Natural killer cell (primary cell): ENCODE data around the gene SKAP1. TPM values are rescaled to one million over a fixed set of nuclear protein-coding genes. Genes with fewer than 3 reads are reported as not detected.

Experiments used
- ATAC-seq, 3 donors: fragments of 150-1000 bp in 2 of 3; fragments of 200-7000 bp in 1 of 3; cut with Tn5 transposase; 1 replicate in 1 of 3; 2 replicates in 2 of 3; pipeline ENCODE4 v1.10.0; 2021; ENCODE audit warnings: mild to moderate bottlenecking in 2 of 3, moderate library complexity in 2 of 3
- DNase-seq, 2 donors: peaks; one replicate each; pipeline versions ENCODE4 v3.0.0 to v3.0.0-alpha.2; 2013 to 2021; ENCODE audit warnings: mixed read lengths in 1 of 2
- H3K27ac ChIP-seq: one replicate; pipeline ENCODE4 v1.5.1; 2013; ENCODE audit warnings: mild to moderate bottlenecking, low read length
- H3K27me3 ChIP-seq: one replicate; pipeline ENCODE4 v1.6.1; 2013; ENCODE audit warnings: low read length; ENCODE audit not compliant: control insufficient read depth, insufficient read depth
- H3K36me3 ChIP-seq: one replicate; pipeline ENCODE4 v1.6.1; 2013; ENCODE audit warnings: low read length; ENCODE audit not compliant: control insufficient read depth, insufficient read depth
- H3K4me1 ChIP-seq: one replicate; pipeline ENCODE4 v1.6.1; 2013; ENCODE audit warnings: low read length; ENCODE audit not compliant: control insufficient read depth, insufficient read depth
- H3K4me3 ChIP-seq: one replicate; pipeline ENCODE4 v1.5.1; 2013; ENCODE audit warnings: low read length
- H3K9me3 ChIP-seq: one replicate; pipeline ENCODE4 v1.6.1; 2013; ENCODE audit warnings: low read length; ENCODE audit not compliant: control insufficient read depth, insufficient read depth
- H3K27ac Mint-ChIP-seq, 2 donors: one replicate each; pipeline ENCODE4 v1.8.0; 2022; ENCODE audit warnings: mild to moderate bottlenecking in 2 of 2, mixed read lengths in 2 of 2, moderate library complexity in 1 of 2
- H3K27me3 Mint-ChIP-seq, 2 donors: one replicate each; pipeline ENCODE4 v1.8.0; 2022; ENCODE audit warnings: low read depth in 2 of 2, mixed read lengths in 2 of 2
- H3K36me3 Mint-ChIP-seq: one replicate; pipeline ENCODE4 v1.8.0; 2022; ENCODE audit warnings: mixed read lengths
- H3K4me1 Mint-ChIP-seq, 2 donors: one replicate each; pipeline ENCODE4 v1.8.0; 2022; ENCODE audit warnings: mixed read lengths in 2 of 2
- H3K4me3 Mint-ChIP-seq: one replicate; pipeline ENCODE4 v1.8.0; 2022; ENCODE audit warnings: mild to moderate bottlenecking, moderate library complexity, mixed read lengths
- H3K9me3 Mint-ChIP-seq, 2 donors: one replicate each; pipeline ENCODE4 v1.8.0; 2022; ENCODE audit warnings: mixed read lengths in 2 of 2
- WGBS: methylation state at CpG from one replicate; pipeline ENCODE4 v1.1.7; 2013; ENCODE audit warnings: missing lambda C conversion rate; ENCODE audit not compliant: insufficient coverage; 5-methylcytosine and 5-hydroxymethylcytosine counted together
- intact Hi-C: fragments of 100-400 bp; cut with micrococcal nuclease; formaldehyde crosslinking; loops from one replicate; pipeline ENCODE4 v1.14.2; 2022
- total RNA-seq, 4 donors: library from RNA; stranded (reverse); fragments of 120-200 nt in 1 of 4; gene quantifications; one replicate each; pipeline versions ENCODE4 v1.2.3 to v1.2.4, GENCODE V29; 2013 to 2022
- TF ChIP-seq, protein P1 (sequence below): fragments of 200-600 bp; IDR thresholded peaks from one replicate; pipeline ENCODE4 v1.8.0; 2022; ENCODE audit warnings: antibody characterized with exemption

Gene SKAP1
- total RNA-seq, 3 donors from 2014 or later (not counting 1 experiment from before 2014, with no cell fraction given): 168 to 227 (median 190) TPM

DNA sequence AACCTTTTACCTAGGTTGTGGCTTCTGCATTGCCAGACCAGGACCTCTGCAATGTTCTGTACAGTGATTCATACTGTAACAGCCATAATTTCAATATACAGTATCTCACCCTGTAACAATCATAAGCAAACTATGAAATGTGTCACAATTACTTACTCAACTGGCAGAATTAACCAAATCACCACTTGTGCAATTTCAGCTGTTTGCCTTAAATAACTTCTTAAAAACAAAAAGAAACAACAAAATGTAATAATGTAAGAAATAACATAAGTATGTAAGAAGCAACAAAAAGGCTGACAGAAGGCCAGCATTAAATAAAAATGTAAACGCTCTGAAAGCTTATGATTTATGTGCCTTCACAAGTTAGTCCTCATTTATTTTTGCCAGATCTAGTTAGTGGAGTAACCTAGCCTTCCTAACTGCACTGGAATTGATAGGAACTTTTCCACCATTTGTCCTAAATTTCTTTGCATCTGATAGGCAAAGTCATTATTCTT, 96.9 kb downstream of the SKAP1 start:
- H3K4me1 Mint-ChIP-seq: peaks cover 15 to 27% of the 10 kb centered on the region in 2 donors
- no peaks in the 10 kb centered on the region for H3K27me3 ChIP-seq
- H3K27ac Mint-ChIP-seq: no peak overlapping the region
- DNase-seq: no peak
- no peaks in the 10 kb centered on the region for H3K36me3 Mint-ChIP-seq
- WGBS: 100% methylated on average over 1 of the region's 1 CpG
- no peak overlapping the region for H3K4me3 ChIP-seq
- no peak overlapping the region for H3K27ac ChIP-seq
- no peaks in the 10 kb centered on the region for H3K27me3 Mint-ChIP-seq
- no peaks in the 10 kb centered on the region for H3K4me1 ChIP-seq
- H3K36me3 ChIP-seq: peaks cover 8% of the 10 kb centered on the region
- TF ChIP-seq, protein P1, sequence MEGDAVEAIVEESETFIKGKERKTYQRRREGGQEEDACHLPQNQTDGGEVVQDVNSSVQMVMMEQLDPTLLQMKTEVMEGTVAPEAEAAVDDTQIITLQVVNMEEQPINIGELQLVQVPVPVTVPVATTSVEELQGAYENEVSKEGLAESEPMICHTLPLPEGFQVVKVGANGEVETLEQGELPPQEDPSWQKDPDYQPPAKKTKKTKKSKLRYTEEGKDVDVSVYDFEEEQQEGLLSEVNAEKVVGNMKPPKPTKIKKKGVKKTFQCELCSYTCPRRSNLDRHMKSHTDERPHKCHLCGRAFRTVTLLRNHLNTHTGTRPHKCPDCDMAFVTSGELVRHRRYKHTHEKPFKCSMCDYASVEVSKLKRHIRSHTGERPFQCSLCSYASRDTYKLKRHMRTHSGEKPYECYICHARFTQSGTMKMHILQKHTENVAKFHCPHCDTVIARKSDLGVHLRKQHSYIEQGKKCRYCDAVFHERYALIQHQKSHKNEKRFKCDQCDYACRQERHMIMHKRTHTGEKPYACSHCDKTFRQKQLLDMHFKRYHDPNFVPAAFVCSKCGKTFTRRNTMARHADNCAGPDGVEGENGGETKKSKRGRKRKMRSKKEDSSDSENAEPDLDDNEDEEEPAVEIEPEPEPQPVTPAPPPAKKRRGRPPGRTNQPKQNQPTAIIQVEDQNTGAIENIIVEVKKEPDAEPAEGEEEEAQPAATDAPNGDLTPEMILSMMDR: no peak
- no peaks in the 10 kb centered on the region for H3K9me3 Mint-ChIP-seq
- H3K9me3 ChIP-seq: no peaks in the 10 kb centered on the region
- intact Hi-C loops: no loop called here
- ATAC-seq: no peak
- H3K4me3 Mint-ChIP-seq: no peak overlapping the region

DNA sequence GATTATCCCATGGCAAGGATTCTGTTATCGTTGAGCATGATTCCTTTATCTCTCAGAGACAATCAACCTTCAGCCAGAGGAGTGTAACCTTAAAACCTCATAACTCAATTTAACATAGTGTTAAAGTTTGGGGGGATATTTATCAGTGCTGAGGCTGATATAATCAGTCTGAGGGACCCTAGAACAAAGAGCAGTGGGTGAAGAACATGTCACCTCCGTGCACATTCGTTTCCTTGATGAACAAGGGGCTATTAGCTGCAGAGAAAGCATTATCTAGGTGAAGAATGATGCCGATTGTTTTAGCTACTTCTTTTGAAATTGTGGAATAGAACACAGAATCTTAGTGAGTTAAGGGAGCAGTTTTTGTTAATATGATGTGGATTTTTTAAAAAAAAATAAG, 99.1 kb downstream of the SKAP1 start:
- H3K27ac ChIP-seq: no peak overlapping the region
- TF ChIP-seq, protein P1: no peak
- no peak for ATAC-seq
- Mint-ChIP-seq H3K4me3 (no peak overlapping the region), H3K36me3 (no peaks in the 10 kb centered on the region), H3K9me3 (no peaks in the 10 kb centered on the region), H3K27ac (no peak overlapping the region), H3K27me3 (no peaks in the 10 kb centered on the region), H3K4me1 (peaks cover 9 to 22% of the 10 kb centered on the region in 2 donors)
- WGBS: 96% methylated on average over 3 of the region's 4 CpGs
- intact Hi-C loops: no loop called here
- no peaks in the 10 kb centered on the region for H3K4me1 ChIP-seq
- H3K9me3 ChIP-seq: no peaks in the 10 kb centered on the region
- peaks cover 10% of the 10 kb centered on the region for H3K36me3 ChIP-seq
- DNase-seq: no peak
- no peak overlapping the region for H3K4me3 ChIP-seq
- no peaks in the 10 kb centered on the region for H3K27me3 ChIP-seq

DNA sequence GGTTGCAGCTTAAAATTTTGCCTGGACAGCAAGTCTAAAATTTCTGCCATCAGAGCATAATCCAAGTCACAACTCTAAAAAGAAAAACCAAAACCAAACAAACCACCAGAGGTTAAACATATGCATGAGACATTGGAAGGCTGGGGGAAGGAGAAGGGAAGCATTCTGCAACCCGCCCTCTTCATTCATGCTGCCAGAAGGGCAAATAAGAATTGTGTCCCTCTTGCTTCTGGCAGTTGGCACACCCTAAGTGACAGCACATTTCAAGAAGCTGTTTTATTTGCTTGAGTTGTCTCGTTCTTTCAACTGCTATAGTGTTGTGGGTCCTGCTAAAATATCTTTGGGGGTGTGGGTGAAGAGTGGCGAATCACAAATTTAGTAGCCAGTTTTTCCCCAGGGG, 99.6 kb downstream of the SKAP1 start:
- 85% methylated on average over 3 of the region's 3 CpGs for WGBS
- H3K9me3 Mint-ChIP-seq: no peaks in the 10 kb centered on the region
- H3K36me3 ChIP-seq: peaks cover 12% of the 10 kb centered on the region
- H3K36me3 Mint-ChIP-seq: no peaks in the 10 kb centered on the region
- H3K9me3 ChIP-seq: no peaks in the 10 kb centered on the region
- H3K27me3 Mint-ChIP-seq: no peaks in the 10 kb centered on the region
- TF ChIP-seq, protein P1: no peak
- intact Hi-C loops: no loop called here
- H3K4me1 ChIP-seq: no peaks in the 10 kb centered on the region
- H3K27ac ChIP-seq: no peak overlapping the region
- no peak overlapping the region for H3K4me3 Mint-ChIP-seq
- no peak for ATAC-seq
- peaks cover 6 to 20% of the 10 kb centered on the region in 2 donors for H3K4me1 Mint-ChIP-seq
- H3K4me3 ChIP-seq: no peak overlapping the region
- no peaks in the 10 kb centered on the region for H3K27me3 ChIP-seq
- no peak for DNase-seq
- H3K27ac Mint-ChIP-seq: no peak overlapping the region

DNA sequence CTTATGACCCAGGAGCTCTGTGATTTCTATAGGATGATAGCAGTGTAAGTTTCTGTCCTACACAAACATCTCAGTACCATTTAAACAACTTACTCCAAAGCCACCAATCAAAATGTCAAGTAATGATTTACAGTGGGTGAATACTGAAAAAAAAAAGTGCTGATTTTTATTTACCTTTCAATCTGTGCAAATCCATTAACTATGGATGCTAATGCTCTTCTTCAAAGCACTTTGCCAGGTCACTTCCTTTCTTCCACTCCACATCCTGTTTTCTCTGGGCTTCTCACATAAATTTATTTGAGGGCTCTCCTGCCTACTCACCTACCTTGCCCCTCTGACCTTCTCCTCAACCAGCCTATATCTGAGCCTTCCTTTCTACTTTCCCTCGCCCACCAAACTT, 101.6 kb downstream of the SKAP1 start:
- H3K36me3 Mint-ChIP-seq: no peaks in the 10 kb centered on the region
- H3K4me1 Mint-ChIP-seq: peaks cover 6 to 20% of the 10 kb centered on the region in 2 donors
- no peaks in the 10 kb centered on the region for H3K9me3 ChIP-seq
- DNase-seq (no peak), ATAC-seq (no peak)
- no peaks in the 10 kb centered on the region for H3K27me3 ChIP-seq
- H3K4me3 Mint-ChIP-seq: no peak overlapping the region
- no peaks in the 10 kb centered on the region for H3K4me1 ChIP-seq
- H3K27ac ChIP-seq: no peak overlapping the region
- no peak overlapping the region for H3K4me3 ChIP-seq
- TF ChIP-seq, protein P1: no peak
- intact Hi-C loops: no loop called here
- no peaks in the 10 kb centered on the region for H3K9me3 Mint-ChIP-seq
- H3K27me3 Mint-ChIP-seq: no peaks in the 10 kb centered on the region
- WGBS: 88% methylated on average over 1 of the region's 1 CpG
- peaks cover 12% of the 10 kb centered on the region for H3K36me3 ChIP-seq
- peak overlapping the region; percentile 2 to 4 for H3K27ac Mint-ChIP-seq
